ENCODE data around the gene CCBE1. TPM values are rescaled to one million over a fixed set of nuclear protein-coding genes. Genes with fewer than 3 reads are reported as not detected.

CCBE1 gene
- total RNA-seq, 2 experiments from 2014 or later, result not detected

GRCh38 chr18:59700535-59700967, 3.3 kb upstream of the CCBE1 start:
- TF ChIP-seq CTCF (IDR thresholded peaks at IDR 0.05), result no peak
- POLR2A ChIA-PET, result no interaction called here

GRCh38 chr18:59699750-59700534, 2.7 kb upstream of the CCBE1 start:
- H3K27me3 Mint-ChIP-seq, result peaks cover 42% of the 10 kb centered on the region
- POLR2A ChIA-PET, result no interaction called here

More at GRCh38 chr18:59700535-59700967, 3.3 kb upstream of the CCBE1 start:
- Mint-ChIP-seq H3K27me3 (peaks cover 36% of the 10 kb centered on the region), H3K36me3 (ENCODE audit: low read depth) (no peaks in the 10 kb centered on the region), H3K4me3 (no peak overlapping the region), H3K27ac (no peak overlapping the region), H3K9me3 (no peaks in the 10 kb centered on the region), H3K4me1 (ENCODE audit: low read depth) (peaks cover 8% of the 10 kb centered on the region)
- no peak for ATAC-seq
- intact Hi-C loops (cut with micrococcal nuclease), result no loop called here
- no peak for DNase-seq
- CTCF ChIA-PET, result no interaction called here

GRCh38 chr18:59699061-59699460, 1.8 kb upstream of the CCBE1 start:
- Mint-ChIP-seq H3K4me1 (ENCODE audit: low read depth) (peaks cover 8% of the 10 kb centered on the region), H3K36me3 (ENCODE audit: low read depth) (no peaks in the 10 kb centered on the region), H3K27me3 (peaks cover 48% of the 10 kb centered on the region), H3K4me3 (no peak overlapping the region), H3K27ac (no peak overlapping the region), H3K9me3 (no peaks in the 10 kb centered on the region)
- intact Hi-C loops (cut with micrococcal nuclease), result no loop called here
- no peak for TF ChIP-seq CTCF (IDR thresholded peaks at IDR 0.05)
- no peak for ATAC-seq
- DNase-seq, result no peak
- ChIA-PET CTCF (interaction anchor here (2.4 kb wide), 1 partner anchor 124 kb away, joined by 23 read pairs; no protein-coding TSS in a partner anchor), POLR2A (no interaction called here)

More at GRCh38 chr18:59699750-59700534, 2.7 kb upstream of the CCBE1 start:
- DNase-seq (no peak), ATAC-seq (no peak)
- no peak overlapping the region for H3K27ac Mint-ChIP-seq
- TF ChIP-seq CTCF (IDR thresholded peaks at IDR 0.05), result no peak
- H3K9me3 Mint-ChIP-seq, result no peaks in the 10 kb centered on the region
- intact Hi-C loops (cut with micrococcal nuclease), result no loop called here
- H3K36me3 Mint-ChIP-seq (ENCODE audit: low read depth), result no peaks in the 10 kb centered on the region
- no peak overlapping the region for H3K4me3 Mint-ChIP-seq
- peaks cover 8% of the 10 kb centered on the region for H3K4me1 Mint-ChIP-seq (ENCODE audit: low read depth)
- CTCF ChIA-PET, result no interaction called here

- no peaks in the 10 kb centered on the region for H3K36me3 Mint-ChIP-seq (ENCODE audit: low read depth)
- peak; percentile 10 for DNase-seq
- H3K27ac Mint-ChIP-seq, result no peak overlapping the region
- no peak overlapping the region for H3K4me3 Mint-ChIP-seq
- peaks cover 8% of the 10 kb centered on the region for H3K4me1 Mint-ChIP-seq (ENCODE audit: low read depth)
- ChIA-PET POLR2A (no interaction called here), CTCF (interaction anchor here (0.6 to 2.4 kb wide), 21 partner anchors 8 to 1574 kb away, joined by 3 to 24 read pairs (median 4); no protein-coding TSS in a partner anchor)
- ATAC-seq, result peak; percentile 51
- TF ChIP-seq CTCF (IDR thresholded peaks at IDR 0.05), result no peak
- H3K9me3 Mint-ChIP-seq, result no peaks in the 10 kb centered on the region
- peaks cover 53% of the 10 kb centered on the region for H3K27me3 Mint-ChIP-seq
- intact Hi-C loops (cut with micrococcal nuclease), result no loop called here
These were observed 650 bp downstream of the CCBE1 start for GRCh38 chr18:59696311-59697235.

Data from activated CD8-positive, alpha-beta T cell treated with anti-CD3 and anti-CD28 coated beads for 36 hours (primary cell).